Measurements from ENCODE around the gene OST4.

Gene OST4

GRCh38 chr2:27027211-27027651 is 44.2 kb downstream of the OST4 start:
- Histone ChIP-seq H3K4me1 (no peaks in the 10 kb centered on the region), H3K27me3 (ENCODE audit: low read depth) (no peaks in the 10 kb centered on the region), H3K4me3 (no peak overlapping the region), H3K9me3 (no peaks in the 10 kb centered on the region), H3K36me3 (replicated peaks) (peaks cover 5% of the 10 kb centered on the region)
- in situ Hi-C loops (cut with MboI; ENCODE audit: low sequenced_read_pairs): no loop called here
- no peak for DNase-seq (ENCODE audit: low spot score in 2 of 2)

GRCh38 chr2:27025861-27026851 is 45.3 kb downstream of the OST4 start:
- Histone ChIP-seq H3K4me3 (no peak overlapping the region), H3K4me1 (no peaks in the 10 kb centered on the region; the same call in 1 of the 2 replicates), H3K27me3 (ENCODE audit: low read depth) (no peaks in the 10 kb centered on the region), H3K36me3 (replicated peaks) (peaks cover 5% of the 10 kb centered on the region), H3K9me3 (no peaks in the 10 kb centered on the region)
- no peak for DNase-seq (ENCODE audit: low spot score in 2 of 2)
- in situ Hi-C loops (cut with MboI; ENCODE audit: low sequenced_read_pairs): no loop called here

- Histone ChIP-seq H3K4me3 (no peak overlapping the region), H3K36me3 (replicated peaks) (peaks cover 4% of the 10 kb centered on the region), H3K27me3 (ENCODE audit: low read depth) (no peaks in the 10 kb centered on the region), H3K9me3 (no peaks in the 10 kb centered on the region), H3K4me1 (no peaks in the 10 kb centered on the region; the same call in 1 of the 2 replicates)
- DNase-seq (ENCODE audit: low spot score in 2 of 2): no peak
- in situ Hi-C loops (cut with MboI; ENCODE audit: low sequenced_read_pairs): no loop called here
These were observed 46.1 kb downstream of the OST4 start for GRCh38 chr2:27025281-27025800.

GRCh38 chr2:27024812-27025211 is 46.6 kb downstream of the OST4 start:
- no peak for DNase-seq (ENCODE audit: low spot score in 2 of 2)

GRCh38 chr2:27024188-27024587 is 47.3 kb downstream of the OST4 start:
- Histone ChIP-seq H3K4me3 (no peak overlapping the region), H3K27me3 (ENCODE audit: low read depth) (no peaks in the 10 kb centered on the region), H3K36me3 (replicated peaks) (peaks cover 2% of the 10 kb centered on the region), H3K9me3 (no peaks in the 10 kb centered on the region), H3K4me1 (no peaks in the 10 kb centered on the region; the same call in 1 of the 2 replicates)
- DNase-seq (ENCODE audit: low spot score in 2 of 2): no peak
- in situ Hi-C loops (cut with MboI; ENCODE audit: low sequenced_read_pairs): no loop called here

More at GRCh38 chr2:27024812-27025211, 46.6 kb downstream of the OST4 start:
- Histone ChIP-seq H3K9me3 (no peaks in the 10 kb centered on the region), H3K36me3 (replicated peaks) (peaks cover 2% of the 10 kb centered on the region), H3K4me1 (no peaks in the 10 kb centered on the region; the same call in 1 of the 2 replicates), H3K27me3 (ENCODE audit: low read depth) (no peaks in the 10 kb centered on the region), H3K4me3 (no peak overlapping the region)
- in situ Hi-C loops (cut with MboI; ENCODE audit: low sequenced_read_pairs): no loop called here

- in situ Hi-C loops (cut with MboI; ENCODE audit: low sequenced_read_pairs): no loop called here
- peaks cover 2% of the 10 kb centered on the region for H3K36me3 ChIP-seq (replicated peaks)
These were observed 47.7 kb downstream of the OST4 start for GRCh38 chr2:27023740-27024139.

GRCh38 chr2:27021253-27022049 is 50.0 kb downstream of the OST4 start:
- in situ Hi-C loops (cut with MboI; ENCODE audit: low sequenced_read_pairs): no loop called here
- no peak for DNase-seq (ENCODE audit: low spot score in 2 of 2)
- no peak overlapping the region for H3K4me3 ChIP-seq
- H3K27me3 ChIP-seq (ENCODE audit: low read depth): no peaks in the 10 kb centered on the region
- no peaks in the 10 kb centered on the region for H3K9me3 ChIP-seq
- H3K36me3 ChIP-seq (replicated peaks): peaks cover 2% of the 10 kb centered on the region
- H3K4me1 ChIP-seq: no peaks in the 10 kb centered on the region; the same call in 1 of the 2 replicates

More at GRCh38 chr2:27023740-27024139, 47.7 kb downstream of the OST4 start:
- Histone ChIP-seq H3K27me3 (ENCODE audit: low read depth) (no peaks in the 10 kb centered on the region), H3K9me3 (no peaks in the 10 kb centered on the region), H3K4me3 (no peak overlapping the region), H3K4me1 (no peaks in the 10 kb centered on the region; the same call in 1 of the 2 replicates)
- DNase-seq (ENCODE audit: low spot score in 2 of 2): no peak

Measured in HAP-1 (cell line).